HG03135 (cell line): ENCODE results near the gene RABGAP1.

Experiments
- ATAC-seq: cut with Tn5 transposase; IDR thresholded peaks from one replicate; pipeline ENCODE4 v1.9.1; 2021; ENCODE audit warnings: mild to moderate bottlenecking, moderate library complexity; ENCODE audit not compliant: unreplicated experiment

RABGAP1 gene

GRCh38 chr9:123107639-123108285 lies 166.9 kb downstream of the RABGAP1 start:
- no peak for ATAC-seq

GRCh38 chr9:123108976-123109375 lies 168.2 kb downstream of the RABGAP1 start:
- no peak for ATAC-seq

DNA sequence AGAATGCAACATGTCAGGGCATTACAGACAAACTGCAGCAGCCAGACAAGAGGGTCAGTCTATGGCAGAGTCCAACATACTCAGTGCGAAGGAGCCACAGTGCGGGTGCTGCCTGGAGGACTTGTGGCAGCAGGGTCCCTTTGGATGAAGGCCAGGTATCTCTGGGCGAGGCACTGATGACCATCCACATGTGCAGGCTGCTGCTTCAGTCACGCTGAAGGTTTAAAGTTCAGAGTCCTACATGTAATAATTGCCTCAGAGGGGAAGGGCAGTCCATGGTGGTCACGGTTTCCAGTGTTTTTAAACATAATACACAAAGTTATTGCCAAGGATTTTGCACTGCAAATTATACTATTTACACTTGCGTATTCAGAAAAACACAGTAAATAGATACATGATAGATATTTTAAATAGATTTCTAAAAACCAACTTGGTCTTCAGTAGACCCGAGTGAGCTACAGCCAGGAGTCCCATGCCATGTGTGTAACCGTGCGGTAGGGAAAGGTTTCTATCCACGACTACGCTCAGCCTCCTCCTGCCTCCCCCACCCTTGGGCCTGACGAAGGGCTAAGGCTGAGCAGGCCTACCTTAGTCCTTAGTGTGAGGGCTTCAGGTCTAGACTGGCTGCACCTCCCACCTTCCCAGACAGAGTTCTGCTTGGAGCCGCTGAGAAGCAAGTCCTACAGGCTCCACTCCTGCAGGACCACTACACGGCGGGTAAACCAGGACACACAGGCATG lies 168.9 kb downstream of the RABGAP1 start:
- ATAC-seq: no peak

GRCh38 chr9:123111427-123112014 lies 170.7 kb downstream of the RABGAP1 start:
- no peak for ATAC-seq

GRCh38 chr9:123112015-123112975 lies 171.5 kb downstream of the RABGAP1 start:
- no peak for ATAC-seq

GRCh38 chr9:123113185-123113584 lies 172.4 kb downstream of the RABGAP1 start:
- no peak for ATAC-seq

DNA sequence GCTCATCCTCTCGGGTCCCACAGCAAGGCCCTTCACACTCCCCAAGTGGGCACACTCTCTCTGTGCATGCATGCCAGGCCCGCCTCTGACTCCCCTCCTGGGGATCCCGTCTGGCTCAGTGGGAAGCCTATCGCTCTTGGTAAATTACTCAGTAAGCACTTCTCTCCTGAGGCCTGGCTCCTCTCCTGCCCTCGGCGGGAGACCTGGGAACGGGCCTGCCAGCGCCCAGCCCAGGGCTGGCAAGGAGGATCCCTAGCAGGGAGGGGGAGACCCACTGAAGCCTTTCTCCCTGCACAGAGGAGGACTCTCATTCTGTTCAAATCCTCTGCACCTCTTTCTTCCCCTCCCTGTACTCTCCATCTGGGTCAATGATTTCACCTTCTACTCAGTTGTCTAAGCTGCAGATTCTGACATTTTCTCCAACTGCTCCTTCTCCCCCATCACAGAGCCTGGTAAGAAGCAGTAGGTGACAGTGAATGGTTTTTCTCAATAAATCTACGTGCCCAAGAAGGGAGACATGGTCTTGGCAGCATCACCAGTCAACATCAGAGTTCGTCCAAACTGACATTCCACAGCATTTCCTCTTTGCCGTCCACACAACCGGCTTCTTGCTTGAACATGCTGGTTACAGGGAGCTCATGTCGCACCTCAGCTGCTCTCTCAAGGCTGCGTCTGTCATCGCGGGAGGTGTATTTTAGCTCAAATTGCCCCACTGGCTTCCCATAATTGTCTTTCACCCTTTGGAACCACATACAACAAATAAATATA lies 174.5 kb downstream of the RABGAP1 start:
- ATAC-seq: no peak

GRCh38 chr9:123116036-123116435 lies 175.2 kb downstream of the RABGAP1 start:
- no peak for ATAC-seq

- no peak for ATAC-seq
Observed at GRCh38 chr9:123119566-123119965, 178.7 kb downstream of the RABGAP1 start.

DNA sequence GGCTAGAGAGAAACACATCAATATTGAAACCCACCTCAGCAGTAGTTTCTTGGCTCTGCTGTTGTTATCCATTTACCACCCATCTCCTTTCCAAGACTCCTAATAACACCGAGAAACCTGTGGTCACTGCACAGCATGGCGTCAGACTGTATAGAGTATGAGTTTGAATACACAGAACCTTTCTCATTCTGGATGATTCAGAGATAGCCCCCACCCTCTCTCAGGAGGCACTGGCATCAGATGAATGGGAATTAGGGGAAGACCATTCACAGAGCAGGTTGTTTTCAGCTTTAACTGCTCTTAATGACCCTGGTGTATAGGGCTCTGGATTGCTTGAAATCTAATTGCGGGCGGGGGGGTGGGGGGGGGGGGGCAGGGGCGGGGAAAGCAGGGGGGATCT lies 179.3 kb downstream of the RABGAP1 start:
- no peak for ATAC-seq

- ATAC-seq: no peak
Observed at GRCh38 chr9:123120953-123121352, 180.1 kb downstream of the RABGAP1 start.

DNA sequence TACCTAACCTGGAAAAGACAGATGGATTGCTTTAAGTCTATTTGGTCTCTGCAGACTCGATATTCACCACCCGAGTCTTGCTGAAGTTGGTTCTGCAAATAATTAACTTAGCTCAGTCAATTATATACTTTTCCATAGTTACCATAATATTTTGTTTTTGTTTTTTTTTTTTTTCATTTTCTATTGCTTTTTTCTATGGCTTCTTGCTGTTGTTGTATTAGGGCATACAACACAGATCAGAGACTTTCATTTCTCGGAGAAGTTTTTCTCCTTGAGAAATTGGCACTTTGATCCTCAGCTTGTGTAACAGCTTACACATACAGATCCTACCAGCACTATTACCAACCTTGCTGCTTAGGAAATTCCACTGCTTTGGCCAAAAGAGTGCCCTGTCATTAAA lies 180.6 kb downstream of the RABGAP1 start:
- ATAC-seq: no peak

DNA sequence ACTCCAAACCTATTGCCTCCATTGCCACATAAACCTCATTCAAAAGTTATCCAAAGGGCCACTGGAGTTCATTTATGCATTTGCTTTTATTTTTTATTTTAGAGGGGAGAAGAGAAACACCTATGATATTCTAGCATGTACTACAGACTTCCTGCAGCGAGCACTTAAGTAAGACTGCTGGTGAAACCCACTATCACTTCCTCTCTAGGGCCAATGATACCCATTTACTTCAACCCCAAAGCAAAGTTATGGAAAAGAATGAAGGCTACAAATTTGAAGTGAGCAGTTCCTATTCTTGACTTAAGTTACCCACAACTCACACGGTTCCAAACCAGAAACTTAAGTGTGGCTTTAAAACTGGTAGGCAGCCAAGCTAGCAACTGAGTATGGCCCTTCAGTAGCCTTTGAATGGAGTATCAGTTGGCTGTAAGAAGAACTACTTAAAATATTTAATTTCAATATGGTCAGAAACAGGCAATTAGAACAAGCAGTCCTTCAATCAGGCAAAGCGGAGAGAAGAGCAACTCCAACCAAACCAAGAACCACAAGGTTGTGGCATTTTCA lies 186.8 kb downstream of the RABGAP1 start:
- no peak for ATAC-seq

- ATAC-seq: no peak
Observed at GRCh38 chr9:123128591-123128990, 187.8 kb downstream of the RABGAP1 start.

- no peak for ATAC-seq
Observed at GRCh38 chr9:123129423-123129822, 188.6 kb downstream of the RABGAP1 start.

GRCh38 chr9:123131258-123131657 lies 190.4 kb downstream of the RABGAP1 start:
- ATAC-seq: no peak

- ATAC-seq: no peak
Observed at GRCh38 chr9:123131993-123132392, 191.2 kb downstream of the RABGAP1 start.

DNA sequence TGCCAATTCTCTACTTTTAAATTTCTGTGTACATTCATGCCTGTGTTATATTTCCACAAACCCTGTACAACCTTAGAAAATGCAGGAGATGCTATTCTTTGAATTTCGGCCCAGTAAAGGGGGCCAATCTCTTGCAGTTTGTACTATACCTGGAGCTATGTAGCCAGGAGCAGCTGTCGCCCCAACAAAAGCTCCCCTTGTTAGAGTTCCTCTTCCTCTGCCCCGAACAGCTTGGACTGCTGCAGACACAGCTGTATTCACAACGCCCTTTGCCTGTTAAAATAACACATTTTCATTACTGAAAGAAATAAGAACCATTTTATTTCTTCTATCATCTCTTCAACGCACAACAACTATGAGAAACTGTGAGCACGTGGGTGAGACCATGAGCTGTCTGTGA lies 191.9 kb downstream of the RABGAP1 start:
- no peak for ATAC-seq

DNA sequence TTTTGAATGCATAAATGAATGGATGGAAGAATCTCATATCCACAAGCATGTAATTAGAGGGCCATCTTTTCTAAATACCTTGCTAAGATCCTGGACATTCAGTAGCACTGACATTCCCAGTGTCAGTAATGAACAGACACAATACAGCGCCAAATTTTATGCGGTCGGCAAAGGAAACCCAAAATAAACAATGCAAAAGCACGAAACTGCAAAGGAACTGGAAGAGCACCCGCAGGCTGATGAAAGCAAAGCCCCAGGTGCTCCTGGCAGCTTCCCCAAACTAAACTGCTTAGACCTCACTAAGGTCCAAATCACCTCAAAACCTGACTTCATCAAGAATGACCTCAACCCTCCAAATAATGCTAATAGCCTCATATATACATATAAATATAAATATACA lies 194.6 kb downstream of the RABGAP1 start:
- no peak for ATAC-seq

DNA sequence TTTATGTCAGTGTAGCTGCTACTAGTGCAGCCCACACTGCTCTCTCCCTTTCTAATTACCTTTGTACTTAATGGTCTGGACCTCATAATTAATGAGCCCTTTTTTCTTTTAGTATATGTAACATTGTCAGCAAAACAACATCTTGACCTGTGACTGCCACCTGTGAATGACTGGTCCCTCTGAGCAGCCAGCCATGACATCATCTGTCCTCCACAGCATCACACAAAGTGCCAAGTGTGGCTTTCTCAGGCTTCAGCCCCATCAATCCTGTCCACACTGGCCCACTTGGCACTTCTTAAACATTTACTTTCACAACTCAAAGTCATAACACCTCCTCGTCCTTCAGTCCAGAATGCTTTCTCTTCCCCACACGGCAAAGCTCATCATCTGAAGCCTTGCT lies 197.3 kb downstream of the RABGAP1 start:
- no peak for ATAC-seq
